Lower leg skin (tissue), 4 donors: ENCODE results near the gene ACACA. TPM values are rescaled to one million over a fixed set of nuclear protein-coding genes. Genes with fewer than 3 reads are reported as not detected.
"Not testable (repeated sequence)": the region's sequence is repeated elsewhere in the genome, so short reads cannot be mapped to it uniquely, and the experiment has no call there.

Experiments
- DNase-seq, 2 donors: peaks; one replicate each; pipeline ENCODE4 v3.0.0-alpha.2; 2019; ENCODE audit warnings: low spot score in 2 of 2
- H3K4me3 ChIP-seq: fragments of 200-600 bp; sonication (generic); 2 replicates; pipeline ENCODE4 v1.5.1; 2017; ENCODE audit warnings: mild to moderate bottlenecking, low read depth; ENCODE audit not compliant: poor library complexity, severe bottlenecking
- POLR2A ChIP-seq, 2 donors: fragments of 450-650 bp; IDR thresholded peaks; one replicate each; pipeline ENCODE4 v1.6.1; 2016 to 2017; ENCODE audit warnings: antibody characterized with exemption in 2 of 2, mild to moderate bottlenecking in 1 of 2, moderate library complexity in 1 of 2
- WGBS, 2 donors: methylation state at CpG; one replicate each; pipeline ENCODE4 v1.1.5; 2018; 5-methylcytosine and 5-hydroxymethylcytosine counted together
- intact Hi-C: fragments of 100-400 bp; cut with DNase I; formaldehyde crosslinking; loops from one replicate; pipeline ENCODE4 v1.15.0; 2023; ENCODE audit warnings: low total_unique reads
- total RNA-seq, 4 donors: library from RNA; depleted of rRNA; stranded (reverse); fragments of >200 nt; gene quantifications; one replicate each; pipeline ENCODE4 v1.1.0, GENCODE V29; 2016
- TF ChIP-seq, protein P1 (sequence below), 3 donors: fragments of 450-650 bp; IDR thresholded peaks; one replicate each; pipeline ENCODE4 v1.5.1; 2016; ENCODE audit warnings: antibody characterized with exemption in 3 of 3, mild to moderate bottlenecking in 3 of 3, moderate library complexity in 2 of 3

The ACACA gene
- total RNA-seq, result 10 to 100 TPM; 24.2 to 35.7 (median 31.0) TPM

DNA sequence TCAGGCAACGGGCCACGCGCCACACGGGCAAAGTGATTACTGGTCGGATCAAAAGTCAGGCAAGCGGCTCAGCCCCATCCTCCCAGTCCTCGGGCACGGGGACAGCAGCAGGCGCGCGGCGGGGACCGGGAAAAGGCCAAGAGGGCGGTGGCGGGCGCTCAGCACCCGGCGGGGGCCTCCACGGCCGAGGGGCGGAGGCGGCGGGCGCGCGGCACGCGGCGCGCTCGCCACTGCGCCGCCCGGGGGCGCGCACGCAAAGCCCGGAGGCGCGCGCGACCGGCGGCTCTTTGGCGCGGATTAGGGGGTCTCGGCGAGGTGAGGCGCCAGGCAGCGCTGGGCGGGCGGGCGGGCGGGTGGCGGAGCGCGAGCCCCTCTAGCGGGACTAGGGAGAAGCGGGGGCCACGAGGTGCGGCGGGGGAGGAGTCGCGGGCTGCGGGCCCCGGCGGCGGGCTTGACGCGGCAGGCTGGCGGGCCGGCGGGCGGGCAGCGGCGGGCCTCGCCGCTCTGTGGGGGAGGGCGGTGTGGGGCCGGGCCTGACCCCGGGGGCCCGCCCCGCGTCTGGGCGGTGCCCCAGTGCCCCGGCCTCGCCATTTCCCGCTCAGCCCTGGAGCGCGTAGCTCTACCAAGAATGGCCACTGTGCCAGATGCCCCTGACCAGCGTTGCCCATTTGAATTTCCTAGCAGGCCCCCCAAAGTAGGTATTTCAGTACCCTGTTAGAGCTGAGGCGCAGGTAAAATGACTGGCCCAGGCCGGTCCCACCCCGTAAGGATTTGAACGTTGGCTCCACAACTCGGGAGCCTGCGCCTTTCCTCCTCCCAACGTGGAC, at the start of gene ACACA, which contains the start of gene TADA2A:
Gene ACACA, minus strand, starts transcription at position 202 of the 827 bp plus-strand sequence. CDS start 537 bp downstream, outside the sequence.
Gene TADA2A, plus strand, starts transcription at position 252 of the 827 bp plus-strand sequence. CDS start 4,480 bp downstream, outside the sequence.
- TF ChIP-seq, protein P1, sequence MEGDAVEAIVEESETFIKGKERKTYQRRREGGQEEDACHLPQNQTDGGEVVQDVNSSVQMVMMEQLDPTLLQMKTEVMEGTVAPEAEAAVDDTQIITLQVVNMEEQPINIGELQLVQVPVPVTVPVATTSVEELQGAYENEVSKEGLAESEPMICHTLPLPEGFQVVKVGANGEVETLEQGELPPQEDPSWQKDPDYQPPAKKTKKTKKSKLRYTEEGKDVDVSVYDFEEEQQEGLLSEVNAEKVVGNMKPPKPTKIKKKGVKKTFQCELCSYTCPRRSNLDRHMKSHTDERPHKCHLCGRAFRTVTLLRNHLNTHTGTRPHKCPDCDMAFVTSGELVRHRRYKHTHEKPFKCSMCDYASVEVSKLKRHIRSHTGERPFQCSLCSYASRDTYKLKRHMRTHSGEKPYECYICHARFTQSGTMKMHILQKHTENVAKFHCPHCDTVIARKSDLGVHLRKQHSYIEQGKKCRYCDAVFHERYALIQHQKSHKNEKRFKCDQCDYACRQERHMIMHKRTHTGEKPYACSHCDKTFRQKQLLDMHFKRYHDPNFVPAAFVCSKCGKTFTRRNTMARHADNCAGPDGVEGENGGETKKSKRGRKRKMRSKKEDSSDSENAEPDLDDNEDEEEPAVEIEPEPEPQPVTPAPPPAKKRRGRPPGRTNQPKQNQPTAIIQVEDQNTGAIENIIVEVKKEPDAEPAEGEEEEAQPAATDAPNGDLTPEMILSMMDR (IDR thresholded peaks at IDR 0.05), result no peak
- no peak for TF ChIP-seq POLR2A (IDR thresholded peaks at IDR 0.05)
- DNase-seq, result peak; percentile 62 to 94
- 0 to 1% methylated on average over 16 to 54 of the region's 98 CpGs for WGBS, 2 donors
- H3K4me3 ChIP-seq, result peak within 1 kb of the TSS; percentile 72
- intact Hi-C loops, result no loop called here

DNA sequence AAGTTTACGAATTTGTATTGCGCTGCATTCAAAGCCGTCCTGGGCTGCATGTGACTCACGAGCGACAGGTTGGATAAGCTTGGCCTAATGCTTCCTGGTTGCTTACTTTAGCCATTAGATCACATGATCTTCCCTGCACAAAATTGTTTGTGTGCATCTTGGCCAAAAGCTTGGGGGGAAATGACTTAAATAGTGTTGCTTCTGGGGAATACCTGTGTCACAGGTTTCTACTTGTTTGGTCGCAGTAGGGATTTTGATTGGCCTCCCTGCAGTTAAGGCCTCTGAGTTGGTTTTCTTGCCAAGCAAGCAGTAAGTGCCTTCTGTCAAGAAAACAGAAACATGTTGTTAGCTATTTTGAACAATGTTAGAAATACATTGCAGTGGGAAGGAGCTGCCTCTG, 43.5 kb upstream of the ACACA start:
- intact Hi-C loops, result no loop called here
- 60% methylated on average over 6 of the region's 6 CpGs for WGBS, 2 donors
- no peak overlapping the region for H3K4me3 ChIP-seq
- DNase-seq, result peak in 1 of 2 donors; percentile 52
- no peak for TF ChIP-seq POLR2A (IDR thresholded peaks at IDR 0.05)
- TF ChIP-seq, protein P1 (IDR thresholded peaks at IDR 0.05), result no peak

DNA sequence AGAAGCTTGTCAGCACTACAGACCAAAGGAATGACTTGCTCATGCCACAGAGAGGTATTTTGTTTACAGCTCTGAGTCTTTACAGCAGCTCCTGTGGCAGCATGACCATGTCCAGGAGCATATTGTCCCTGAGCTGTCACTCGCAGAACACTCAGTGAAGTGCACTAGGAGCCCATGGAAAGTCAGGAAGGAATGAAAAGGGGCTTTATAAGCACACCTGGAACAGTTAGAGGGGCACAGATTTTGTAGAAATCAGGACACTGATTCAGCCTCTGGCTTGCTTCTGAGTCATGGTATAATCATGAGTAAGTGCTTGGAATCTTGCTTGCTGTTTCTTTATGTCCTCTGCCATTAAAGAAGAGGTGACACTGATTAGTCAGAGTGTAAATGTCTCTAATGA, 41.0 kb upstream of the ACACA start:
- H3K4me3 ChIP-seq, result no peak overlapping the region
- intact Hi-C loops, result no loop called here
- 80 to 84% methylated on average over 1 of the region's 1 CpG for WGBS, 2 donors
- DNase-seq, result no peak
- no peak for TF ChIP-seq POLR2A (IDR thresholded peaks at IDR 0.05)
- TF ChIP-seq, protein P1 (IDR thresholded peaks at IDR 0.05), result no peak

DNA sequence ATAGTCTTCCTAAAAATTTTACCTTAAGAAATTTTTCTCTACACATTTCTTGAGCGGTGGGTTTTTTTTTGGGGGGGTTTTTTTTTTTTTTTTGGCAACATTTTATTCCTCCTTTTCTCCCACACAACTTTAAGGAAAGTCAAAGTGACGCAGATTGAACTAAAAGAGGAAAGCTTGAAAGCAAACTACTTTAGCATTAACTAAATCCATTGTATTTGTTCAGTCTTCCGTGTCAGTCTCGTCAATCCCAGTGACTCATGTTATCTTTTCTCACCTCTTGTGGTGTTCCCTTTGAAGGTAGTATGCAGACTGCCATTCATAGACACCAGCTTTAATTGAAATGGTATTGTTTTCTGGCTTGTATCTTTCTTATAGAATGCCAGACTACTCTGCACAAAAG, 39.4 kb upstream of the ACACA start:
- DNase-seq, result no peak
- no peak overlapping the region for H3K4me3 ChIP-seq
- intact Hi-C loops, result no loop called here
- no peak for TF ChIP-seq POLR2A (IDR thresholded peaks at IDR 0.05)
- TF ChIP-seq, protein P1 (IDR thresholded peaks at IDR 0.05), result no peak
- 68 to 83% methylated on average over 4 of the region's 4 CpGs for WGBS, 2 donors

DNA sequence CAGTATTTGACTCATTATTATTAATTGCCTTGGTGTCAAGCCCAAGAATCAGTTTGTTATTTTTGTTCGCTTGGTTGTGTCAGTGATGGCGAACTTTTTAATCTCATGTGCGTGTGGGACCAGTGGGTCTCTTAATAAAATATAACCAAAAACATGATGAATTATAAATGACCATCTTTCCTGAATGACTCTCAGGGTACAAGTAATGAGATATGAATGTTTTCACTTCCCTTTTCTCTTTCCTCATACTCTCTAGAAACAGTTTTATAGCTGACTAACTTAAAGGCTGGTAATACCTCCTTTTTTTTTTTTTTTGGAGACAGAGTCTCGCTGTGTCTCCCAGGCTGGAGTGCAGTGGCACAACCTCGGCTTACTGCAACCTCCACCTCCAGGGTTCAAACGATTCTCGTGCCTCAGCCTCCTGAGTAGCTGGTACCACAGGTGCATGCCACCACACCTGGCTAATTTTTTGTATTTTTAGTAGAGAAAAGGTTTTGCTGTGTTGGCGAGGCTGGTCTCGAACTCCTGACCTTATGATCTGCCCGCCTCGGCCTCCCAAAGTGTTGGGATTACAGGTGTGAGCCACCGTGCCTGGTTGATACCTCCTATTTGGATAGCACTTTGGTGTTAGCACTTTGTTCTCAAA, 34.9 kb upstream of the ACACA start:
- DNase-seq, H3K4me3 ChIP-seq, intact Hi-C loops: not testable (repeated sequence)
- 89 to 92% methylated on average over 12 of the region's 12 CpGs for WGBS, 2 donors

DNA sequence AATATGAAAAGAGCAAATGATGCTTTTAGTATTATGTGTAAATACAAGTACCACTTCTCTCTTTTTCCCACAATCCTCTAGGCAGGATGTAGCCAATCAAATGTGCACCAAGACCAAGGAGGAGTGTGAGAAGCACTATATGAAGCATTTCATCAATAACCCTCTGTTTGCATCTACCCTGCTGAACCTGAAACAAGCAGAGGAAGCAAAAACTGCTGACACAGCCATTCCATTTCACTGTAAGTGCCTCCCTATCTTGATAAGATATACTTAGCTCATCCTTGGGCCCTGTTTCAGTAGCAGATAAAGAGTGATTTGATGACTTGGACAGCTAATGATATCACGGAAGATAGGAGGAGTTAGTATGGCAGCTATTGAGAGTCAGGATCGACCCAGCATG, 33.8 kb upstream of the ACACA start:
- WGBS, 2 donors, result 81 to 91% methylated on average over 2 of the region's 2 CpGs
- DNase-seq, result no peak
- H3K4me3 ChIP-seq, result no peak overlapping the region
- intact Hi-C loops, result no loop called here
- TF ChIP-seq, protein P1 (IDR thresholded peaks at IDR 0.05), result no peak
- TF ChIP-seq POLR2A (IDR thresholded peaks at IDR 0.05), result no peak
